ENCODE data around the gene LRRC2. TPM values are rescaled to one million over a fixed set of nuclear protein-coding genes. Genes with fewer than 3 reads are reported as not detected.

The LRRC2 gene
- total and polyA plus RNA-seq, 4 donors, result 0.09 to 3.1 (median 0.73) TPM

DNA sequence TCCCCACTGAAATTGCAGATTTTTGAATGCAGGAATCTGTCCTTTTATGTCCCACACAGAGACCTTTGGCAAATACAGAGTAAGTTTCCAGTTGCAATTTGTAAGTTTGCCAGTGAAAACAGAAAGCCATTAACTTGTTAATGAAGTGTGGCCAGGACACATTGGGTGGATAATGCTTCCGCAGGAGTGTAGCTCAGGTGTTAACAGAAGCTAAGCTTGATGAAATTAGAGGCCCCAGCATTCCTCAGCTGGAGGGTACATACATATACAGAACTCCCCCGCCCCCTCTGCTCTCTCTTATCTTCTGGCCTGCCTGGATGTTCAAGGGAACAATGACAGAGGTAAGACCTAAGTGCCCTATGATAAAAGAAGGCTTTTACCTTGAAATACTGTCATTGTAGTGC lies 8.1 kb upstream of the LRRC2 start:
- no peaks in the 10 kb centered on the region for H3K9me3 ChIP-seq (ENCODE audit: control insufficient read depth in 4 of 4, insufficient read depth in 3 of 4, low read length in 3 of 4)
- TF ChIP-seq, protein P1, sequence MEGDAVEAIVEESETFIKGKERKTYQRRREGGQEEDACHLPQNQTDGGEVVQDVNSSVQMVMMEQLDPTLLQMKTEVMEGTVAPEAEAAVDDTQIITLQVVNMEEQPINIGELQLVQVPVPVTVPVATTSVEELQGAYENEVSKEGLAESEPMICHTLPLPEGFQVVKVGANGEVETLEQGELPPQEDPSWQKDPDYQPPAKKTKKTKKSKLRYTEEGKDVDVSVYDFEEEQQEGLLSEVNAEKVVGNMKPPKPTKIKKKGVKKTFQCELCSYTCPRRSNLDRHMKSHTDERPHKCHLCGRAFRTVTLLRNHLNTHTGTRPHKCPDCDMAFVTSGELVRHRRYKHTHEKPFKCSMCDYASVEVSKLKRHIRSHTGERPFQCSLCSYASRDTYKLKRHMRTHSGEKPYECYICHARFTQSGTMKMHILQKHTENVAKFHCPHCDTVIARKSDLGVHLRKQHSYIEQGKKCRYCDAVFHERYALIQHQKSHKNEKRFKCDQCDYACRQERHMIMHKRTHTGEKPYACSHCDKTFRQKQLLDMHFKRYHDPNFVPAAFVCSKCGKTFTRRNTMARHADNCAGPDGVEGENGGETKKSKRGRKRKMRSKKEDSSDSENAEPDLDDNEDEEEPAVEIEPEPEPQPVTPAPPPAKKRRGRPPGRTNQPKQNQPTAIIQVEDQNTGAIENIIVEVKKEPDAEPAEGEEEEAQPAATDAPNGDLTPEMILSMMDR (IDR thresholded peaks at IDR 0.05; ENCODE audit: control extremely low read depth, extremely low read depth), result no peak
- 85% methylated on average over 2 of the region's 2 CpGs for WGBS, 2 donors
- H3K9ac ChIP-seq (ENCODE audit: insufficient read depth in 1 of 2, low read length in 2 of 2), result no peak overlapping the region
- H3K36me3 ChIP-seq (ENCODE audit: control insufficient read depth in 4 of 4, insufficient read depth in 4 of 4, low read length in 4 of 4), result no peaks in the 10 kb centered on the region
- ATAC-seq (ENCODE audit: insufficient read depth, low FRiP score) (no peak), DNase-seq (peak in 1 of 3 donors; percentile 38)
- peaks cover 0 to 24% (median 19%) of the 10 kb centered on the region in 3 donors for H3K27me3 ChIP-seq (ENCODE audit: control insufficient read depth in 3 of 3, insufficient read depth in 3 of 3, low read length in 2 of 3)
- peaks cover 0 to 12% (median 2%) of the 10 kb centered on the region in 5 donors for H3K4me1 ChIP-seq (ENCODE audit: control insufficient read depth in 5 of 5, insufficient read depth in 5 of 5, low read length in 5 of 5)
- no peak overlapping the region for H3K27ac ChIP-seq (ENCODE audit: low read depth in 1 of 2, low read length in 1 of 2)
- H3K4me3 ChIP-seq, result no peak overlapping the region

DNA sequence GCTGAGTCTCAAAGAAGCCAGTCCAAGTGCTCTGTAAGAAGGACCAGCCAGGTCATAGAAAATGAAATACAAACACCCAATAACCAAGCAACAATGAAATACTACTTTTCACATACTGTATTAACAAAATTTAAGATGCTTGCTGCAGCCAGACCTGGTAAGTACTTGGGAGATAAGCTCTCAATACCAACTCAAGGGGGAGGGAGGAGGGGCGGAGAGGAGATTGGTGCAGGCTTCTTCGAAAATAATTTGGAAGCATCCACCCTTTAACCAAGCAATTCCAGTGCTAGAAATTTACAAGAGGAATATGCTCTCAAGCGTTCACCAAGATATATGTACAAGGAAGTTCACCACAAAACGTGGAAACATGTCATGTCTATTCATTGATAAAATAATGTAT lies 7.6 kb upstream of the LRRC2 start:
- no peaks in the 10 kb centered on the region for H3K9me3 ChIP-seq (ENCODE audit: control insufficient read depth in 4 of 4, insufficient read depth in 3 of 4, low read length in 3 of 4)
- 60 to 69% methylated on average over 4 of the region's 4 CpGs for WGBS, 2 donors
- no peaks in the 10 kb centered on the region for H3K36me3 ChIP-seq (ENCODE audit: control insufficient read depth in 4 of 4, insufficient read depth in 4 of 4, low read length in 4 of 4)
- no peak overlapping the region for H3K9ac ChIP-seq (ENCODE audit: insufficient read depth in 1 of 2, low read length in 2 of 2)
- TF ChIP-seq, protein P1 (IDR thresholded peaks at IDR 0.05; ENCODE audit: control extremely low read depth, extremely low read depth), result no peak
- no peak overlapping the region for H3K4me3 ChIP-seq
- H3K4me1 ChIP-seq (ENCODE audit: control insufficient read depth in 5 of 5, insufficient read depth in 5 of 5, low read length in 5 of 5), result peaks cover 0 to 12% (median 2%) of the 10 kb centered on the region in 5 donors
- H3K27ac ChIP-seq (ENCODE audit: low read depth in 1 of 2, low read length in 1 of 2), result no peak overlapping the region
- no peak for DNase-seq
- no peak for ATAC-seq (ENCODE audit: insufficient read depth, low FRiP score)
- H3K27me3 ChIP-seq (ENCODE audit: control insufficient read depth in 3 of 3, insufficient read depth in 3 of 3, low read length in 2 of 3), result peaks cover 0 to 18% (median 14%) of the 10 kb centered on the region in 3 donors

DNA sequence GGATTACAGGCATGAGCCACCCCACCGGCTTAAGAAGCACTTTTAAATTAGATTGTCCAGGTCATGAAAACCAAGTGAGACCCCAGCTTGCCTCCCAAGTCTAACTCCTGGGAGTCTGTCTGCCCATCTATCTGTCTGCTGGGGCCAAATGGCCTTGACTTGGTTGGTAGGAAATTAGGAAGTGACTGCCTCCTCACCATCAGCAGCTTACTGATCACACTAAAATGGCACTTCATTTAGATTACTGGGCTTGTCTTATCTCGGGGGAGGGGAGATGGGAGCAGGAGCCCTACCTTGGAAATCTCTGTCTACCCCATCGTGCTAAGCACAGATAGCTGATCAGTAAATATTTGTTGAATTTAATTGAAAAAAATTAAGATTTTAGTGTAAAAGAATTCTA lies 5.6 kb upstream of the LRRC2 start:
- no peak overlapping the region for H3K27ac ChIP-seq (ENCODE audit: low read depth in 1 of 2, low read length in 1 of 2)
- DNase-seq (no peak), ATAC-seq (ENCODE audit: insufficient read depth, low FRiP score) (no peak)
- no peak overlapping the region for H3K9ac ChIP-seq (ENCODE audit: insufficient read depth in 1 of 2, low read length in 2 of 2)
- no peaks in the 10 kb centered on the region for H3K9me3 ChIP-seq (ENCODE audit: control insufficient read depth in 4 of 4, insufficient read depth in 3 of 4, low read length in 3 of 4)
- TF ChIP-seq, protein P1 (IDR thresholded peaks at IDR 0.05; ENCODE audit: control extremely low read depth, extremely low read depth), result no peak
- H3K36me3 ChIP-seq (ENCODE audit: control insufficient read depth in 4 of 4, insufficient read depth in 4 of 4, low read length in 4 of 4), result no peaks in the 10 kb centered on the region
- H3K27me3 ChIP-seq (ENCODE audit: control insufficient read depth in 3 of 3, insufficient read depth in 3 of 3, low read length in 2 of 3), result peaks cover 0 to 17% (median 12%) of the 10 kb centered on the region in 3 donors
- no peak overlapping the region for H3K4me3 ChIP-seq
- WGBS, 2 donors, result 68 to 78% methylated on average over 3 of the region's 3 CpGs
- peaks cover 0 to 7% (median 2%) of the 10 kb centered on the region in 5 donors for H3K4me1 ChIP-seq (ENCODE audit: control insufficient read depth in 5 of 5, insufficient read depth in 5 of 5, low read length in 5 of 5)

DNA sequence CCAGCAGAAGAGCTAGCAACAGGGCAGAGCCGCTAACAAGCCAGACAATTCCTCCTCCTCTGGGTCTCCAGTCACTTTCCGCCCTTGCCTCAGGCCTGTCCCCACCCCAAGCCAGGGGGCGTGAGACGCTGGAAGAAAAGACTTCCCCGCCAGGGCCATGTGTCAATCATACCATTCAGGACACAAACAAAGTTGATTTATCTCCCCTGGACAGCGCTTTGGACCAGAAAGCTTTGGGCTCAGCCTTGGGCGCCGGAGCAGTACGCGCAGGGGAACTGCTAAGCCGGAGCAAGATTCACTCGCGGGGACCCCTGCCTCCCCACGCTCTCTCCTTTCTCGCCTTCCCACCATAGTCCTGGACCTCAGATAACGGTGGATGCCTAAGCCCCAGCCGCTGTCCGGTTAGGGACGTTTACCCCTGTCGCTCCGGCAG lies 479 bp downstream of the LRRC2 start:
- 7 to 10% methylated on average over 21 of the region's 21 CpGs for WGBS, 2 donors
- H3K36me3 ChIP-seq (ENCODE audit: control insufficient read depth in 4 of 4, insufficient read depth in 4 of 4, low read length in 4 of 4), result no peaks in the 10 kb centered on the region
- TF ChIP-seq, protein P1 (IDR thresholded peaks at IDR 0.05; ENCODE audit: control extremely low read depth, extremely low read depth), result no peak
- peaks cover 0 to 14% (median 0%) of the 10 kb centered on the region in 5 donors for H3K4me1 ChIP-seq (ENCODE audit: control insufficient read depth in 5 of 5, insufficient read depth in 5 of 5, low read length in 5 of 5)
- peak overlapping the region in 1 of 2 donors; percentile 94 for H3K27ac ChIP-seq (ENCODE audit: low read depth in 1 of 2, low read length in 1 of 2)
- peaks cover 0 to 2% (median 0%) of the 10 kb centered on the region in 4 donors for H3K9me3 ChIP-seq (ENCODE audit: control insufficient read depth in 4 of 4, insufficient read depth in 3 of 4, low read length in 3 of 4)
- no peak overlapping the region for H3K9ac ChIP-seq (ENCODE audit: insufficient read depth in 1 of 2, low read length in 2 of 2)
- ATAC-seq (ENCODE audit: insufficient read depth, low FRiP score), result no peak
- DNase-seq, result peak in 2 of 3 donors; percentile 18 to 26
- peaks cover 0 to 23% (median 9%) of the 10 kb centered on the region in 3 donors for H3K27me3 ChIP-seq (ENCODE audit: control insufficient read depth in 3 of 3, insufficient read depth in 3 of 3, low read length in 2 of 3)
- peak overlapping the region; percentile 32 for H3K4me3 ChIP-seq

Data from lung (tissue), 12 donors.